Stimulated activated CD4-positive, alpha-beta T cell treated with anti-CD3 and anti-CD28 coated beads, Interleukin-2, amount 100 ng/mL, for 4 hours (primary cell): ENCODE results near the gene CCDC136.

Source experiments
- DNase-seq: peaks from one replicate; pipeline ENCODE4 v3.0.0-alpha.2; 2020; ENCODE audit warnings: low read depth

Gene CCDC136

DNA sequence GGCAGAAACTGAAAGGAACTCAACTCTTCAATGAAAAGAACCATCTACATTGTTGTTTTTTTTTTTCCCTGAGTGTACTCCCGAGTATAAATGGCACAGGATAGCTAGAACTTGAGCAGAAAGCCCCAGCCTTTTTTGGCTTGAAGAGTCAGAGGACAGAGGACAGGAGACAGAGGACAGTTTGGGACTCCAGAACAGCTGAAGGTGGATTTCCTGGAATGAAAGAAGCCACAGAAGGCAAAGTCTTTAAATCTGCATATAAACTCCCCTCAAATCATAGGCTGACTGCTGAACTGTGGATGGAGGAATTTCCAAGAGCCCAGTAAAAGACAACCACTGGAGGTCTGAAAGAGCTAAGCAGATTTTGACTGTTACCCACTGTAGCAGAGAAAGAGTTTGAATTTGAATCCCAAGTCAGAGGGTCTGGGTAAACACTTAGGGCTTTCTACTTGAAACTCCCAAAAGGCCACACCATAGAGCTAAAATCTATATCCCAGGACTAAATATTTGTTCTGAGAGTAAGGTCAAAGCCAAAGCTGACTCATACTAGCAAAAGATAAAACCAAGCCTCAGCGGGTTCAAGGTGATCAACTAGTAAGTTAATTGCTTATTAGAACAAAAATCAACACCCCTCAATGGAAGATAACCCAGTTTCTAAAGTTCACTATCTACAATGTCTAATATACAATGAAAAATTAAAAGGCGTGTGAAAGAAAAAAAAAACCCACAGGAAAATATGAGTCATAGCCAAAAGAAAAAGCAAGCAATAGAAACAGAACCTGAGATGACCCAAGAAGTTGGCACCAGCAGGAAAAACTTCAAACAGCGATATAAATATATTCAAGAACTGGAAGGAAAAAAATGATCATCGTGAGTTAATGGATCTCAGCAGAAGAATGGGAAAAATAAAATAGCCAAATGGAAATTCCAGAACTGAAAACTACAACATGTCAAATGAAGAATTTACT lies 14.3 kb upstream of the CCDC136 start:
- no peak for DNase-seq

DNA sequence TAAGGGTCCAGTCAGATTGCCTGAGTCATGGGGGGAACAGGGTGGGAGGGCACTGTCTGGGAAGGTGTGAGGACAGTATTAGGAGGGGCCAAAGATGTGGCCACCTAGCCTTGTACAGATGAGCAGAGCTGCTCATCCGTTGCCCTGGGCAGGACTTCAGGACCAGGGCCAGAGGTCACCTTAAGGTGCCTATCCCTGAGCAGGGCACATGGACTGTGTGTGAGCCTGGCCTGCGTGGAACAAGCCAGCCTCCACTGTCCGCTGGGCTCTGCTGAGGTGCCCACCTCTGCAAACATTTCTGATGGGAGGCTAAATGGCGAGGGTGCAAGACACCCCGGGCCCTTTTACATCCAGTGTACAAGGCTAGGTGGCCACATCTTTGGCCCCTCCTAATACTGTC lies 12.8 kb upstream of the CCDC136 start:
- DNase-seq = no peak

DNA sequence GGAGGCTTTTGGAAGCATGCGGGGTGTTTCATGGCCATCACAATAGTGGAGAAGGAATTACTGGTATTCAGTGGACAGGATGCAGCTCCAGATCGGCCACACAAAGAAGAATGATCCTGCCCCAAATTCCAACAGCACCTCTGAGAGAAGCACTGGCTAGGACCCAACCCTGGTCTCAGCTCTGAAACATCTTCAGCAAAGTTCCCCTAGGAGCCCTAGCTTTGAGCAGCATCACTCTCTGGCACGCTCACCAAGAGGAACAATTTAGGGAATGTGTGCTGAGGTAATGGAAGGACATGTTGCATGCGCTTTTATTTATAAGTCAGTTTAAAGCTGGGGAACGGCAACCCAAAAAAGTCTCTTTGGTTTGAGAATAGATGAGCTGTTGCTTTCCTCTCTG lies 10.6 kb upstream of the CCDC136 start:
- no peak for DNase-seq

DNA sequence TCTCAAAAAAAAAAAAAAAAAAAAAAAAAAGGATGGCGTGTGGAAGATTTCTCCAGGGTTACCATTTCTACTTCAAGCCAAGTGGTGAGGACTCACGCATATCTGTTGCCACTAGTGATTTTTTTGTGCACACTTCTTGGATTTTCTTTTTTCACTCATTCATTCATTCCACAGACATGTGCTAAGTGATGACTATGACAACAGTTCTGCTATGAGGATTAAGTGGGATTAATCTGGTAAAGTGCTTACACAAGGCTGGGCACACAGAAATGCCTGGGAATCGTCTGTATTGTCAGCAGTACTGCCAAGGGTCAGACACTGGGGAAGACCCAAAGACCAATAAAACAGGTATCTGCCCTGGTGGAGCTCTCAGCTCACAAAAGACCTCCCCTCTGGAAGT lies 9.9 kb upstream of the CCDC136 start:
- no peak for DNase-seq

DNA sequence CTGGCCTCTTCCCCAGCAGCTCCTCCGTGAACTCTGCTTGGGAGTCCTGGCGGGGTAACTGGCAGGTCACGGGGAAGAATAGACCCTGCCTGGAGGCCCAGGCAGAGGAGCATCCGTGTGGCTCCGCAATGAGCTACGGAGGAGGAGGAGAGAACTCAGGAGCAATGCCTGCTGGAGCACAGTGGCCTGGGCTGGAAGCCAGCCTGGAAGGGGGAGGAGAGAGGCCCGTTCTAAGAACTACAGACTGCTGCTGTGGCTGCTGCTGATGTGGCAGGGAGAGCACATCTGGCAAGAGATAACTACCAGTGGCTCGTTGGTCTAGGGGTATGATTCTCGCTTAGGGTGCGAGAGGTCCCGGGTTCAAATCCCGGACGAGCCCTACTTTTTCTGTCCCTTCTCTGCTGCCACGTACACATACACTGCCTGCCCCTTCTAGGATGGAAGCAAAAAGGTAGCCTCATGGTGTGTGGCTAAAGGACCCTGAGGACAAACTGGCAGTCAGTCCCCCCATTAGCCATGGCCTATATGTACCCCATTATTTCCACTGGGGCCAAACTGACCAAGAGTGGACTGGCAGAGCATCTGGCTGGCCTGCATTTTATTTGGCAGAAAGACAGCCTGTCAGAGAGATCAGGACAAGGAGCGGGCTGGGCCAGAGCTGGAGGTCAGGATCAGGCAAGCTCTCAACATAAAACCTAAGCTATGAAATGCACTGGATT lies 8.5 kb upstream of the CCDC136 start:
- no peak for DNase-seq

DNA sequence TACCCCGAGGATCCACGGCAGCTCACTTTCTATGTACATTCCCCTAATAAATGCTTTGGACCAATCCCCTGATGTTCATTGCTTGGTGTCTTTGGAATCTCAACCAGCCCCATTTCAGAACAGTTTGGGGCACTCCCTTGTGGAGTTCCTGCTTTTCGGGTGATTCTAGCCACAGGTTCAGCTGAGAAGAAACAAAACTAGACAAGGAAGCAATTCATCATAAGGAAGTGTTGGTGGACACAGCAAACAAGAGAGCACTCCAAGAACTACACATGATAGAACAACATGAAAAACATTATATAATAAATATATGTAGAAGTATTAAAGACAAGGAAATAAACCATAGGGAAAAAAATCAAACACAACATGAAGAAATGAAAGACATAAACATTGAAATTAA lies 6.0 kb upstream of the CCDC136 start:
- no peak for DNase-seq

DNA sequence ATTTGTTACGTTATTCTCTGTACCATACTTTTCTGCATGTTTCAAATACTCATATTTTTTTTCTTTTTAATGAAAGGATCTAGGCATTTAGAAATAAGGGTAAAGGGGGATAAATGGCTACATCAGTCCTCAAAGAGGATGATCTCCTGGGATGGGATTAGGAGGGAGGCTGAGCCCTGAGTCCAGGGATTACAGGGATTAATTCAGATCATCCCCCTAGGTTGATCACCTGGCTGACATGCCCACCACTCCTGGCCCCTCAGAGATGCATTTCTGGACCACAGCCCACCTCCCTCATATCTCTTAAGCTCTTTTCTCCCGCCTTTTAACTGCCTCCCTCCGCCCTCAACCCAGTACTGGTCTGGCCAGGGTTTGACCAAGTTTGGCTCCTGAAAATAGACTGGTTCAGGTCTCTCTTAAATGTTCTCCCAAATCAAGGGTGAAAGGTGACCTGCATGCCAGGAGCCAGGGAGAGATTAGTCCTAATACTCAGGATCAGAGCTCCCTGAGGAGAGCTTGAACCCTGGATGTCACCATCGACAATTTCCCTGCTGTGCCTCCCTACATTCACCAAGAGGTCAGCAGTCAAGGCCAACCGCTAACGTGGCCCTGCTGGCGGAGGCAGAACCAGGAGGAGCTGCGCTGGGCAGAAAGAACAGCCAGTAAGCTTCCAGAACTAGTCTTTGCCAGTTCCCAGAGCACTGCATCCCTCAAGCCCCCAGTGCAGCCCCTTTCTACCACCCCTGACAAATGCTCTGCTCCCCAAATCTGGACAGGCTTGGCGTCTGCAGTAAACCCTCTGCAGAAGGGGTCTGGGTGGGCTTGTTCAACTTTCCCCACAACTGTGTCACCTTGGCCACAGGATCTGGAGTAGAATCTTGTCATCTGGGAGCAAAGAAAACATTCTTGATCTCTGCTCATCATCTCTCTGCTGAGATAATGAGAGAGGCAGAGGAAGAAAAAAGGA lies 3.0 kb upstream of the CCDC136 start:
- no peak for DNase-seq

DNA sequence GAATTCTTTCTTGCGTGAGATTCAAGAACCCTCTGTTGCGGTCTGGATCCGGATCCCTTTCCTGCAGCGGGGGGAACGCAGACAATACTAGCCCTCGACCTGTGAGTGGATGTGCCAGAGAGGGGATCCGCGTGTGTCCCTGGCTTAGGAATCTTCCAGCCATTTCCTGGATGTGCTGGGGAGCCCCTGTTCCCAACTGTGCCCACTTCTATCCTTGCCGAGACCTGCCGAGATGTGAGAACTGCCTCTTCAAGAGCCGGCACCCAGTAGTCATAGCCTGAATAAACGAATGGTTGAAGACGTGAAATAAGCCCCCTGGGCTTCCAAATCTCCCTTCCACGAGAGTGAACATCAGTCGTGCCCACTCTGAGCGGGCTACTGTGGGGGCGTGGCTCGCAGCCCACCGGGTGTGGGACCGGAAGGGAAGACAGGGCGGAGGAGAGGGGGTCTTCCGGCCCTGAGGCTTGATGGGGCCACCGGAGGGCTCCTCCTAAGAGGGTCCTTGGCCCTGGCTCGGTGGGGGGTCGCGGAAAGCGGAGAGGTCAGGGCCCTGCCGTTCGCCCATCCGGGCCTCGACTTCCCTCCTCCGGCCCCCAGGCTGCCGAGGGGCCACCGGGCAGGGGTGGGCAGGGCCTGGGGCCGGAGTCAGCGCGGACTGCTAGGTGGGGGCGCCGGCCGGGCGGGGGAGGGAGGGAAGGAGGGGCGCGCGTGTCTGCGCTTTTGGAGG lies 1.3 kb upstream of the CCDC136 start:
- no peak for DNase-seq

DNA sequence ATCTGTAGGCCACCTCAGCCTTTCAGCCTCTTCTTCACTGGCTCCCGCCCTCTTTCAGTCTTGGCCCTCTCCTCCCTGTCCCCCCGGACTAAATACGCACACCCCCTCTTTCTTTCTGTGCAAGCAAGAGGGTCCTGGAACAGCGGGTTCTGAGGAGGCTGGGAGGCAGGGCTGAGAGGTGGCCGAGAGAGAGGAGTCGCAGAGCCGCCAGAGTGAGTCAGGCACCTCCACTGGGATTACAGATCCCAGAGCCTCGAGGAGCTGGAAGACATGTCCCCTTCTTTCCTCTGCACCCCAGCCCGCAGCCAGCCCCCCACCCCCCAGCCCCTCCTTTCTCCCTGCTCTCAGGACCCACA lies 182 bp downstream of the CCDC136 start:
- no peak for DNase-seq

DNA sequence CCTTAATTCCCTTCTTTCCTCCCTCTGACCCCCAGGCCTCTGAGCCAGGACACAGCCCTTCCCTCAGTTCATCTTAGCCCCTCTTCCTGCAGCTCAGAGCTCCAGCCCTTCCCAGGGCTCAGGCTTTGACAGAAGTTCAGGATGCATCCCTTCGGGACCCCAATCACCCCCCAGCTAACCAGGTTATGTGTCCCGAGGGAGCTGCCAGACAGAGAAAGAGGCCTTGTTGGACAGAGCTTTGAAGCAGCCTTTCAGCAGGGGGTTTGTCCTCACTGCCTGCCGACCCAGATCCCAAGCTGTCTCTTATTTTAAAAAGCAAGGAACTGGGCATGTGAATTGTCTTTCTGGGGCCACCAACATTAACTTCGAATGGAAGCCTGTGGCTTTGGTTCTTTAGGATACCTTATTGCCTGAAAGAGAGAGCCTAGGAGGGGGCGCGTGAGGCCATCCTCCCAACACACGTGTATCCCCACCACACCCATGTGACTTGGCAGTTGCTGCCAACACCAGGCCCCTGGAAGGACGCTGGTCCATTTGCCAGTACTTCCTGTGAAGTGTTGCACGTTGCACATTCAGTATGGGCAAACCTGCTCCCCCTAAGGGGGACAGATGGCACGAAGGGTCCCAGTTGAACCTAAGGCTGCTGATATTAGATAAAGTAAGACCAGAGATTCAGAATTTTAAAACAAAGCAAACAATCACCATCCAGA lies 858 bp downstream of the CCDC136 start:
- no peak for DNase-seq

DNA sequence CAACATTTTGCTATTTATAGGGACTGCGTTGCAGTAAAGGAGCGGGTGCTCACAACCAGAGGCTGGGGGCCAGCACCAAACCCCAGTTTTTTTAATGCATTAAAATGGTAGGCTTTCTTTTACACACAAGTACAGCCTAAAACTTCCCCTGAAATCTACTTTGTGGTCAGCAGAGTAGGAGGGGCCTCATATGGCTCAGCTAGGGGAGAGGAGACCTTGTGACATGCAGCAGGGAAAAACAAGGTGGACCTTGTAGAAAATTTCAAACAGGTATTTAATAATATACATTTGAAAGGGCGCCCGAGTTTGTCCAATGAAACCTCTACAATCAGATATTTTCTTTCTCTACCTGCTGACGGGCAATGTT lies 1.4 kb downstream of the CCDC136 start:
- no peak for DNase-seq

DNA sequence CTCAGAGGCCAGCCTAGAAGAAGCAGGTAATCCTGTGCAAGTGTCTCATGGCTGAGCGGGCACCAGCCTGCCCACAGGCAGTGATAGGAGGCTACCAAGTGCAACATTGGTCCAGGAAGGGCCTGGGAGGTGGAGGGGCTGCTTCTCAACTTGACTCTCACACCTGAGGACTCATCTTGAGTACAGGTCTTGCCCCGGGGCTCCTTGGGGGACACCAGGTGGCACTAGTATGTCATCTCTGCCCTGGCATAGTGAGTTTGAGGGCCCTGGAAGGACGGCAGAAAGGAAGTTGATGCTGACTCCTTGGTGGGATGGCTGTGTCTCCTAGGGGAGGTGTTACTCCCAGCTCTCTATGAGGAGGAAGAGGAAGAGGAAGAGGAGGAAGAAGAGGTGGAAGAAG lies 2.3 kb downstream of the CCDC136 start:
- no peak for DNase-seq

DNA sequence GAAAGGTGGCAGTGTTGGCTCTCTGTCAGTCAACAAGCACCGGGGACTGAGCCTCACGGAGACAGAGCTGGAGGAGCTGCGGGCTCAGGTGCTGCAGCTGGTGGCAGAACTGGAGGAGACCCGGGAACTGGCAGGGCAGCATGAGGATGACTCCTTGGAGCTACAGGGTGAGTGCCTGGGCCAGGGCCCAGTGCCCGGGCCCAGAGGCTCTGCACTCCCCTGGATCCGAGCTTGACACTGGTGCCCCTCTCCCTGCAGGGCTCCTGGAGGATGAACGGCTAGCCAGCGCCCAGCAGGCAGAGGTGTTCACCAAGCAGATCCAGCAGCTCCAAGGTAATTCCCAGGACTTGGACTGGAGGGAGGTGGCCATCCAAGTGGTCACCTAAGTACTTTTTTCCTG lies 2.7 kb downstream of the CCDC136 start:
- no peak for DNase-seq

DNA sequence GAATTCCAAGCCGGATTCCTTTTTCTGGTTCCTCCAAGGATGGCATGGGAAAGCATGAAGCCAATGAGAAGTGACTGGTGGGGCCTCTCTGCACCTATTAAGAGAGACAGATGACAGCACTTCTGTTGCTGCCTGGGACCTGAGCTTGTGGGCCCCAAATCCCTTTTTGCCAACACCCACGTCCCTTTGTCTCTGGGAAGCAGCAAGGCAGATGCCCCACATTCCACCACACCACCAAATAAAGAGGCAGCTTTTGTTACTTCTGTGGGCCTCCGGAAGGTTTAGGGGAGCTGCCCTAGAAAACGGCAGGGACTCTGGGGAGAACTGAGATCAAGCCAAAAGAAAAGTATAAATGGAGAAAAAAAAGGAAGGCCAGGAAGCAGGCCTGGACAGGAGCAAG lies 3.4 kb downstream of the CCDC136 start:
- DNase-seq = no peak

DNA sequence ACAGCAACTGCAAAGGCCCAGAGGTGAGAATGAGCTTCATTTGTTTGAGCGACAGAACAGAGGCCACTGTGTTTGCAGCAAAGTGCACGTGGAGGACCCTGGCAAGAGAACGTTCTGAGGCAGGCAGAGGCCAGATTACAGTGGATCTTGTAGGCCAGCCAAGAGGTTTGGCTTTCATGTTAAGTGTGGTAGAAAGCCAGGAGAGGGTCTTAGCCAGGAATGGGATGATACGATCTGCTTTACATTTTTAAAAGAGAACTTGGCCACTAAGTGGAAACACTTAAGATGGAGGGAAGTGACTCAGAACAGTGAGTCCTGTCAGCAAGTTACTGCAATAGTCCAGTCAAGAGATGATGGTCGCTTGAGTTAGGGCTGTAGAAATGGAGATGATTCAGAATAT lies 4.6 kb downstream of the CCDC136 start:
- DNase-seq = no peak

DNA sequence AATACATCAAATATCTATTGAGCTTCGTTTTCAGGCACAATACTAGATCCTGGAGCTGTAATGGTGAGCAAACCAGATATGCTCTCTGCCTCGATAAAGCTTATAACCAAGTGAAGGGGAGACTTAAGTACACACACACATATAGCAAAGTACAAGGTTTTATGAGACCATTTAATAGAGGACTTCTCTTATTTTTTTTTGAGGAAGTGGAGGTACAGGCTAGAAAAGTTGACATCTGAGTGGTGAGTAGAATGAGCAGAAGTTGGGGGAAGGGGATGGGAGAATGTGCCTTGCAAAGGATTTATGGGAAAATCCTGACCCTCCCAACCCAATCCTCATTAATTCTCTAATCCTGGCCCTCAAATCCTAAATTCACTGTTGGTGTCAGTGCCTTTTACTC lies 7.7 kb downstream of the CCDC136 start:
- no peak for DNase-seq

DNA sequence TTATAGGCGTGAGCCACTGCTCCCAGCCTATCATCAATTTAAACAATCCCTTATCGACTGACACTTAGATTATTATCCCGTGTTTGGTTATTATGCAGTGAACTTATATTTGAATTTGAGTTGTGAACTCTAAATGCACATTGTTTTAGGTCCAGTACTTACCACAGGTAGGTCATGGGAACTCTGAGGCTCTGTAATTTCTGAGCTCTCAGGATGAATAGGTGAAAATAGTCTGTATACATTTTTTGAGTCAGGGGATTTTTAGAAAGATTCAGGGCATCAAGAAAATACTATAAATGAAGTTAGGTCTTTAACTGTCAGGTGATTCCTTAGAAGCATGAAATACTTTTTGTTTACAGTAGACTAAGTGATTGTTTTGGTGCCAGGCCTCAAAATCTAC lies 8.8 kb downstream of the CCDC136 start:
- no peak for DNase-seq

DNA sequence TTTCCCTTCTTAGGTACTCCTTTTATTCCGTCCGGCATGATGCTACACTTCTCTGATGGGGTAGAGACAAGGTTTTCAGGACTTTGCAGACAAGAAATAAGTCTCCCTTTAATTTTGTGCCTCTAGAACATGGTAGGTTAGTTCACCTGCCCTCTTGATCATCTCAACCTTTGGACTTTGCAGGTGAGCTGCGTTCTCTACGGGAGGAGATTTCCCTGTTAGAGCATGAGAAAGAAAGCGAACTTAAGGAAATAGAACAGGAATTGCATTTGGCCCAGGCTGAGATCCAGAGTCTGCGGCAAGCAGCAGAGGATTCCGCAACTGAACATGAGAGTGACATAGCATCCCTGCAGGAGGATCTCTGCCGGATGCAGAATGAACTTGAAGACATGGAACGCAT lies 9.2 kb downstream of the CCDC136 start:
- no peak for DNase-seq

DNA sequence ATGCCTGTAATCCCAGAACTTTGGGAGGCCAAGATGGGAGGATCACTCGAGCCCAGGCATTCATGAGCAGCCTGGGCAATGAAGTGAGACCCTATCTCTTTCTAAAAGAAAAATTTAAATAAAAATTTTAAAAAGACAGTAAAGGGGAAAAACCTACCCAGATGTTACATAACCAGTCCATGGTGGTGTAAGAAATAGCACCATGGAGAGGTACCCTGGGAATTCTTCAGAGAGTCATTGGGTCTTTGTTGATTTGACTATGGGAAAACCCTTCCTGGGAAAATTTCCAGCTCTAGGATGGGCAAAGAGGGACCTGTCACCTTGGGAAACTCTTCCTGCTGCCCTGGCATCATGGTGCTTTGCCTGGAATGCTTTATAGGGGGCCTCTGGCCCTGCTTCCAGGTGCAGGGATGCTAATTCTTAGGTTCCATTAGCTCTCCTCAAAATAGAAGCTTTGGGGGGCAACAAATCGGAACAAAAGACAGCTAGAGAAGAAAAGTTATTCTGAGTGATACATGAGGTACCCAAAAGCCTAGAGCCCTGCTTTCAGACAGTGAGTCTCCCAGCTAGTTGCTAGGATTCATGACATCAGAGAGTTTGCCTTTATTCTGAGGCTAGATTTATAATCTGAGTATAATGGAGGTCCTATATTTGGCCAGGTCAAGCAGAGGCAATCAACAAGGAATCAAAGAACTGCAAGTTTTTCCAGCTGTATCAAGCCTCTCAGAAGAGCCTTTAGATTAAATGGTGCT lies 10.1 kb downstream of the CCDC136 start:
- no peak for DNase-seq

DNA sequence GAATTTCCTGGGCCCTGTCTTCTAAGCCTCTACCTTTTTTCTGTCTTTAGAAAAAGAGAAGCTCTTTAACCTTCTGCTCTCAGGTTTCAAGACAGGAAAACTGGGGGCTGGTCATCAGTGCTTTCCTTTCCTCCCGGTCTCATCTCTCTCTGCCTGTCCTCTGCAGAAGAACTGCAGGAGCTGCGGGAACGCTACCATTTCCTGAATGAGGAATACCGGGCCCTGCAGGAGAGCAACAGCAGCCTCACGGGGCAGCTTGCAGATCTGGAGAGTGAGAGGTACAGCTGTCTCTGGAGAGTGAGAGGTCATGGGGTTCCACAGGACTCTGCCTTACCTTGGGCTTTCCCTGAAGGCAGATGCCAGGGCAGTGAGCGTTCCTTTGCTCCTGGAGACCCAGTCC lies 12.7 kb downstream of the CCDC136 start:
- DNase-seq = no peak
